H1 (cell line): ENCODE data around the gene SLC38A8. TPM values are rescaled to one million over a fixed set of nuclear protein-coding genes. Genes with fewer than 3 reads are reported as not detected.

Source experiments
- CTCF ChIA-PET: fragments of 300-600 bp; sonication (Branson Sonifier 250); formaldehyde crosslinking; loops from one replicate; lab custom pipeline; 2021; ENCODE audit not compliant: partially characterized antibody; lab: Charles Lee
- POLR2A ChIA-PET: fragments of 300-600 bp; sonication (Branson Sonifier 250); formaldehyde crosslinking; loops from one replicate; lab custom pipeline; 2021; ENCODE audit warnings: inconsistent platforms; ENCODE audit not compliant: partially characterized antibody; lab: Charles Lee
- DNase-seq, 2 experiments: peaks; one replicate each; pipeline versions ENCODE4 v3.0.0 to v3.0.0-alpha.2; 2010 to 2022; ENCODE audit warnings: low spot score in 2 of 2, low read depth in 1 of 2, mixed read lengths in 1 of 2
- FAIRE-seq: peaks from 2 replicates; lab custom pipeline; 2011; peaks lifted over from hg19 to GRCh38; lab: Jason Lieb, UNC
- H2AFZ ChIP-seq: 2 replicates; pipeline ENCODE4 v1.8.1; 2012; ENCODE audit warnings: low read length, inconsistent platforms
- H2AK5ac ChIP-seq: 2 replicates; pipeline ENCODE4 v1.6.1; 2013; ENCODE audit warnings: low read depth, low read length
- H2BK120ac ChIP-seq: replicated peaks from 2 replicates; pipeline ENCODE3; 2013; ENCODE audit warnings: low read depth, low read length, inconsistent platforms
- H2BK12ac ChIP-seq: 2 replicates; pipeline ENCODE4 v1.6.1; 2013; ENCODE audit warnings: low read depth, low read length
- H2BK15ac ChIP-seq: 2 replicates; pipeline ENCODE4 v1.6.1; 2013; ENCODE audit warnings: low read length
- H2BK20ac ChIP-seq: 2 replicates; pipeline ENCODE4 v1.6.1; 2013; ENCODE audit warnings: low read length
- H2BK5ac ChIP-seq: 2 replicates; pipeline ENCODE4 v1.6.1; 2013; ENCODE audit warnings: low read depth, low read length
- H3K14ac ChIP-seq: 2 replicates; pipeline ENCODE4 v1.6.1; 2013; ENCODE audit warnings: inconsistent platforms; ENCODE audit not compliant: insufficient read length
- H3K18ac ChIP-seq: 2 replicates; pipeline ENCODE4 v1.6.1; 2013; ENCODE audit warnings: low read length; ENCODE audit errors: extremely low read depth
- H3K23ac ChIP-seq: 2 replicates; pipeline ENCODE4 v1.6.1; 2013; ENCODE audit warnings: inconsistent platforms; ENCODE audit not compliant: insufficient read length
- H3K23me2 ChIP-seq: 2 replicates; pipeline ENCODE4 v1.6.1; 2013; ENCODE audit warnings: low read depth, low read length
- H3K27ac ChIP-seq: 2 replicates; pipeline ENCODE4 v1.6.1; 2011; ENCODE audit warnings: low read depth, low read length, inconsistent platforms
- H3K27me3 ChIP-seq, 4 experiments: replicated peaks in 1 of 4; 1 replicate in 1 of 4; 2 replicates in 3 of 4; pipeline versions ENCODE4 v1.6.1 to v1.8.1; 2011 to 2013; ENCODE audit warnings: low read length in 3 of 4, mild to moderate bottlenecking in 3 of 4, inconsistent platforms in 2 of 4, mixed read lengths in 2 of 4, moderate library complexity in 1 of 4; ENCODE audit not compliant: control insufficient read depth in 3 of 4, insufficient read depth in 3 of 4; ENCODE audit errors: extremely low read depth in 1 of 4
- H3K36me3 ChIP-seq, 4 experiments: 2 replicates each; pipeline versions ENCODE4 v1.6.1 to v1.8.1; 2011 to 2013; ENCODE audit warnings: mild to moderate bottlenecking in 4 of 4, low read length in 3 of 4, moderate library complexity in 2 of 4, control low read depth in 1 of 4, inconsistent platforms in 1 of 4; ENCODE audit not compliant: insufficient read depth in 4 of 4, control insufficient read depth in 2 of 4
- H3K4ac ChIP-seq: replicated peaks from 2 replicates; pipeline ENCODE3; 2013; ENCODE audit warnings: low read length, low read depth, mixed read lengths, inconsistent platforms; ENCODE audit not compliant: insufficient read length
- H3K4me1 ChIP-seq, 4 experiments: replicated peaks in 1 of 4; 1 replicate in 1 of 4; 2 replicates in 3 of 4; pipeline versions ENCODE4 v1.6.1 to v1.8.1; 2011 to 2013; ENCODE audit warnings: low read length in 3 of 4, inconsistent platforms in 2 of 4, mixed read lengths in 1 of 4; ENCODE audit not compliant: insufficient read depth in 4 of 4, control insufficient read depth in 3 of 4
- H3K4me2 ChIP-seq, 2 experiments: 2 replicates each; pipeline versions ENCODE4 v1.6.1 to v1.8.1; 2011 to 2013; ENCODE audit warnings: low read depth in 2 of 2, low read length in 2 of 2, control low read depth in 1 of 2, inconsistent platforms in 1 of 2, mild to moderate bottlenecking in 1 of 2; ENCODE audit not compliant: insufficient read depth in 1 of 2
- H3K4me3 ChIP-seq, 4 experiments: fragments of 200-600, 300-600 bp in 1 of 4; sonication (generic), shearing (Covaris generic), sonication (Bioruptor Twin) in 1 of 4; 2 replicates each; pipeline versions ENCODE4 v1.5.1 to v1.8.1; 2011 to 2016; ENCODE audit warnings: low read length in 4 of 4, low read depth in 3 of 4, control low read depth in 2 of 4, inconsistent platforms in 2 of 4, mild to moderate bottlenecking in 2 of 4, mixed read lengths in 1 of 4, moderate library complexity in 1 of 4; ENCODE audit not compliant: insufficient read depth in 2 of 4; ENCODE audit errors: extremely low read depth in 1 of 4
- H3K56ac ChIP-seq: replicated peaks from 2 replicates; pipeline ENCODE3; 2013; ENCODE audit warnings: low read depth, mild to moderate bottlenecking, mixed read lengths, low read length, inconsistent platforms; ENCODE audit not compliant: insufficient read length
- H3K79me1 ChIP-seq: 2 replicates; pipeline ENCODE4 v1.6.1; 2013; ENCODE audit warnings: low read depth, low read length, control low read depth
- H3K79me2 ChIP-seq, 2 experiments: 2 replicates each; pipeline versions ENCODE4 v1.6.1 to v1.8.1; 2012 to 2013; ENCODE audit warnings: low read length in 2 of 2, mild to moderate bottlenecking in 2 of 2, inconsistent platforms in 1 of 2; ENCODE audit not compliant: insufficient read depth in 2 of 2, control insufficient read depth in 1 of 2
- H3K9ac ChIP-seq, 4 experiments: replicated peaks in 1 of 4; 1 replicate in 1 of 4; 2 replicates in 3 of 4; pipeline versions ENCODE4 v1.6.1 to v1.8.1; 2011 to 2013; ENCODE audit warnings: low read depth in 3 of 4, low read length in 3 of 4, control low read depth in 2 of 4, mild to moderate bottlenecking in 2 of 4, moderate library complexity in 2 of 4, inconsistent platforms in 1 of 4; ENCODE audit errors: extremely low read depth in 1 of 4
- H3K9me3 ChIP-seq, 2 experiments: 2 replicates each; pipeline versions ENCODE4 v1.6.1 to v1.8.1; 2012 to 2013; ENCODE audit warnings: mild to moderate bottlenecking in 2 of 2, moderate library complexity in 2 of 2, control low read depth in 1 of 2, inconsistent platforms in 1 of 2, low read depth in 1 of 2, low read length in 1 of 2, mixed read lengths in 1 of 2; ENCODE audit not compliant: insufficient read depth in 2 of 2
- H4K20me1 ChIP-seq, 2 experiments: replicated peaks in 1 of 2; 2 replicates each; pipeline versions ENCODE3 to v1.8.1; 2011 to 2013; ENCODE audit warnings: inconsistent platforms in 2 of 2, low read length in 2 of 2, mild to moderate bottlenecking in 1 of 2; ENCODE audit not compliant: insufficient read depth in 2 of 2, control insufficient read depth in 1 of 2
- H4K5ac ChIP-seq: 2 replicates; pipeline ENCODE4 v1.6.1; 2013; ENCODE audit warnings: low read length, low read depth, mixed read lengths, inconsistent platforms; ENCODE audit not compliant: insufficient read length
- H4K8ac ChIP-seq: 2 replicates; pipeline ENCODE4 v1.8.0; 2013; ENCODE audit warnings: mild to moderate bottlenecking, moderate library complexity, low read length, inconsistent platforms; ENCODE audit not compliant: insufficient read depth; ENCODE audit errors: extremely low read depth
- H4K91ac ChIP-seq: replicated peaks from 2 replicates; pipeline ENCODE3; 2013; ENCODE audit warnings: low read length, mixed read lengths, inconsistent platforms; ENCODE audit not compliant: insufficient read length
- CTBP2 ChIP-seq: IDR thresholded peaks from 2 replicates; pipeline ENCODE4 v1.7.0; 2011; ENCODE audit warnings: borderline replicate concordance, mild to moderate bottlenecking, moderate library complexity, mixed read lengths, low read length; ENCODE audit not compliant: insufficient read depth, insufficient read length
- EGR1 ChIP-seq: IDR thresholded peaks from 2 replicates; pipeline ENCODE4 v1.6.1; 2011; ENCODE audit warnings: low read depth, low read length, borderline replicate concordance
- FOSL1 ChIP-seq: IDR thresholded peaks from 2 replicates; pipeline ENCODE4 v1.6.1; 2011; ENCODE audit warnings: mild to moderate bottlenecking, low read depth, low read length, moderate library complexity; ENCODE audit not compliant: insufficient read depth
- MAFK ChIP-seq: IDR thresholded peaks from 2 replicates; pipeline ENCODE4 v1.6.1; 2012; ENCODE audit warnings: low read depth, mild to moderate bottlenecking, improper control_type of control experiment, low read length
- POLR2AphosphoS5 ChIP-seq: IDR thresholded peaks from 2 replicates; pipeline ENCODE4 v1.6.1; 2011; ENCODE audit warnings: low read depth, low read length
- POU5F1 ChIP-seq: IDR thresholded peaks from 2 replicates; pipeline ENCODE4 v1.6.1; 2011; ENCODE audit warnings: low read depth, mild to moderate bottlenecking, low read length, moderate library complexity
- SP1 ChIP-seq: IDR thresholded peaks from 2 replicates; pipeline ENCODE4 v1.6.1; 2011; ENCODE audit warnings: low read depth, low read length
- SP4 ChIP-seq: IDR thresholded peaks from 2 replicates; pipeline ENCODE4 v1.6.1; 2012; ENCODE audit warnings: low read length, inconsistent platforms
- TAF1 ChIP-seq: IDR thresholded peaks from 2 replicates; pipeline ENCODE4 v1.6.1; 2011; ENCODE audit warnings: mild to moderate bottlenecking, low read depth, low read length
- TCF12 ChIP-seq: IDR thresholded peaks from 2 replicates; pipeline ENCODE4 v1.6.1; 2011; ENCODE audit warnings: low read depth, mild to moderate bottlenecking, low read length
- USF2 ChIP-seq: IDR thresholded peaks from 2 replicates; pipeline ENCODE4 v1.6.1; 2011; ENCODE audit warnings: low read length, improper control_type of control experiment
- WGBS, 2 experiments: shearing (Covaris generic) in 1 of 2; methylation state at CpG; one replicate each; pipeline versions ENCODE4 v1.1.6 to v1.1.7; 2013 to 2015; ENCODE audit warnings: low lambda C conversion rate in 2 of 2, mixed read lengths in 2 of 2, inconsistent platforms in 1 of 2, low coverage in 1 of 2, missing lambda C conversion rate in 1 of 2; ENCODE audit not compliant: insufficient replicate concordance in 2 of 2, insufficient coverage in 1 of 2, insufficient read length in 1 of 2; ENCODE audit errors: extremely low coverage in 1 of 2, missing lambda C conversion rate in 1 of 2; 5-methylcytosine and 5-hydroxymethylcytosine counted together
- polyA plus RNA-seq, 7 experiments: library from polyadenylated mRNA; depleted of rRNA in 3 of 7; stranded (reverse) in 5 of 7; unstranded in 2 of 7; fragments of >200 nt in 5 of 7; fragments of 200-250 nt in 2 of 7; gene quantifications; 1 replicate in 5 of 7; 2 replicates in 1 of 7; 4 replicates in 1 of 7; pipeline versions ENCODE4 v1.2.1 to v1.2.3, GENCODE V29; 2011 to 2013; ENCODE audit warnings: missing spikeins in 2 of 7, mixed read lengths in 2 of 7
- total RNA-seq: library from RNA; stranded (reverse); fragmentation: NEBNext Ultra II Directional; extraction: Animal tissue kit (Norgen Biotek cat#: 25700); gene quantifications from 2 replicates; pipeline ENCODE4 v1.2.1, GENCODE V29; 2021
- TF ChIP-seq, protein P1 (sequence below): IDR thresholded peaks from 2 replicates; pipeline ENCODE4 v1.6.1; 2012; ENCODE audit warnings: inconsistent platforms
- TF ChIP-seq, protein P2 (sequence below): IDR thresholded peaks from 2 replicates; pipeline ENCODE4 v1.6.1; 2011; ENCODE audit warnings: low read depth, mild to moderate bottlenecking, low read length; ENCODE audit not compliant: insufficient read depth

The SLC38A8 gene
- total and polyA plus RNA-seq, 2 of the 8 experiments (the other 6 are each of a cell fraction or from before 2014, with no cell fraction given): 0.08 TPM; not detected in 1

GRCh38 chr16:83992624-83993023 lies 50.0 kb downstream of the SLC38A8 start:
- Histone ChIP-seq H4K20me1 (peaks cover 0 to 2% of the 10 kb centered on the region in 2 experiments), H2BK5ac (no peak overlapping the region), H2BK15ac (no peak overlapping the region), H2BK20ac (no peak overlapping the region), H3K23ac (no peak overlapping the region), H3K79me1 (no peaks in the 10 kb centered on the region), H3K4ac (no peak overlapping the region), H3K36me3 (no peaks in the 10 kb centered on the region; a peak in 1 of 8 replicates), H3K27ac (no peak overlapping the region), H2AK5ac (no peak overlapping the region), H3K27me3 (no peaks in the 10 kb centered on the region), H3K4me1 (peaks cover 2 to 12% (median 7%) of the 10 kb centered on the region in 4 experiments; a peak in 4 of 7 replicates), H2BK120ac (no peak overlapping the region), H2BK12ac (no peak overlapping the region), H3K4me2 (no peak overlapping the region), H4K91ac (no peak overlapping the region), H3K79me2 (no peaks in the 10 kb centered on the region), H3K23me2 (no peaks in the 10 kb centered on the region), H3K9ac (no peak overlapping the region), H3K18ac (no peak overlapping the region), H2AFZ (no peak overlapping the region), H4K8ac (no peak overlapping the region), H3K56ac (no peak overlapping the region), H4K5ac (no peak overlapping the region), H3K9me3 (no peaks in the 10 kb centered on the region; a peak in 1 of 4 replicates), H3K4me3 (no peak overlapping the region), H3K14ac (no peak overlapping the region)
- ChIA-PET POLR2A (no interaction called here), CTCF (interaction anchor here (0.6 to 6.0 kb wide), 8 partner anchors 9 to 184 kb away, joined by 3 to 42 read pairs (median 6); no protein-coding TSS in a partner anchor)
- no peak for TF ChIP-seq TAF1
- TF ChIP-seq, protein P1, sequence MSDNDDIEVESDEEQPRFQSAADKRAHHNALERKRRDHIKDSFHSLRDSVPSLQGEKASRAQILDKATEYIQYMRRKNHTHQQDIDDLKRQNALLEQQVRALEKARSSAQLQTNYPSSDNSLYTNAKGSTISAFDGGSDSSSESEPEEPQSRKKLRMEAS: no peak
- TF ChIP-seq MAFK: no peak
- TF ChIP-seq TCF12: no peak
- TF ChIP-seq SP4: no peak
- TF ChIP-seq USF2: no peak
- no peak for TF ChIP-seq EGR1
- TF ChIP-seq, protein P2, sequence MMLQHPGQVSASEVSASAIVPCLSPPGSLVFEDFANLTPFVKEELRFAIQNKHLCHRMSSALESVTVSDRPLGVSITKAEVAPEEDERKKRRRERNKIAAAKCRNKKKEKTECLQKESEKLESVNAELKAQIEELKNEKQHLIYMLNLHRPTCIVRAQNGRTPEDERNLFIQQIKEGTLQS: no peak
- no peak for TF ChIP-seq POU5F1
- TF ChIP-seq POLR2AphosphoS5: no peak
- TF ChIP-seq SP1: no peak
- no peak for TF ChIP-seq FOSL1
- no peak for TF ChIP-seq CTBP2
- FAIRE-seq (no peak), DNase-seq (no peak)
- WGBS, 2 experiments: 90% methylated on average over 6 of the region's 6 CpGs; no CpG with 5 or more reads in 1 of the 2 experiments
